A549 (cell line): ENCODE measurements around the gene TSSK6.

Source experiments
- CHD2 ChIP-seq: fragments of 150-350 bp; IDR thresholded peaks from 2 replicates; pipeline ENCODE4 v1.6.1; 2014; ENCODE audit warnings: low read length; ENCODE audit not compliant: partially characterized antibody
- ESRRA ChIP-seq: fragments of 150-350 bp; IDR thresholded peaks from 2 replicates; pipeline ENCODE4 v1.6.1; 2014; ENCODE audit warnings: mild to moderate bottlenecking, low read length, borderline replicate concordance
- FOSL2 ChIP-seq, 2 experiments: fragments of 450-650 bp in 1 of 2; fragments of >200 bp in 1 of 2; sonication (Bioruptor Twin) in 1 of 2; formaldehyde crosslinking; IDR thresholded peaks; 2 replicates each; pipeline versions ENCODE4 v1.5.0 to v1.6.1; 2016 to 2020; ENCODE audit warnings: mild to moderate bottlenecking in 1 of 2, moderate library complexity in 1 of 2
- KDM5A ChIP-seq: fragments of 200-600 bp; sonication (generic); IDR thresholded peaks from 2 replicates; pipeline ENCODE4 v1.6.1; 2016; ENCODE audit warnings: antibody characterized with exemption, mild to moderate bottlenecking
- POLR2A ChIP-seq: IDR thresholded peaks from 2 replicates; pipeline ENCODE4 v1.6.1; 2012; ENCODE audit warnings: mild to moderate bottlenecking, low read length
- RAD21 ChIP-seq, 2 experiments: fragments of >200 bp in 1 of 2; sonication (Bioruptor Twin) in 1 of 2; formaldehyde crosslinking in 1 of 2; IDR thresholded peaks in 1 of 2; conservative IDR thresholded peaks in 1 of 2; 2 replicates in 1 of 2; 3 replicates in 1 of 2; pipeline ENCODE4 v1.6.1; 2012 to 2018; ENCODE audit warnings: inconsistent platforms in 1 of 2
- TF ChIP-seq, protein P1 (sequence below): fragments of >200 bp; sonication (Bioruptor Twin); formaldehyde crosslinking; IDR thresholded peaks from 3 replicates; pipeline ENCODE4 v1.5.1; 2016
- TF ChIP-seq, protein P2 (sequence below): fragments of 150-350 bp; IDR thresholded peaks from 2 replicates; pipeline ENCODE4 v1.6.1; 2014; ENCODE audit warnings: low read depth, mild to moderate bottlenecking, low read length
- TF ChIP-seq, protein P3 (sequence below): fragments of 200-600 bp; sonication (generic); IDR thresholded peaks from 2 replicates; pipeline ENCODE4 v1.6.1; 2016; ENCODE audit warnings: antibody characterized with exemption, mild to moderate bottlenecking, moderate library complexity

- TF ChIP-seq, protein P1, sequence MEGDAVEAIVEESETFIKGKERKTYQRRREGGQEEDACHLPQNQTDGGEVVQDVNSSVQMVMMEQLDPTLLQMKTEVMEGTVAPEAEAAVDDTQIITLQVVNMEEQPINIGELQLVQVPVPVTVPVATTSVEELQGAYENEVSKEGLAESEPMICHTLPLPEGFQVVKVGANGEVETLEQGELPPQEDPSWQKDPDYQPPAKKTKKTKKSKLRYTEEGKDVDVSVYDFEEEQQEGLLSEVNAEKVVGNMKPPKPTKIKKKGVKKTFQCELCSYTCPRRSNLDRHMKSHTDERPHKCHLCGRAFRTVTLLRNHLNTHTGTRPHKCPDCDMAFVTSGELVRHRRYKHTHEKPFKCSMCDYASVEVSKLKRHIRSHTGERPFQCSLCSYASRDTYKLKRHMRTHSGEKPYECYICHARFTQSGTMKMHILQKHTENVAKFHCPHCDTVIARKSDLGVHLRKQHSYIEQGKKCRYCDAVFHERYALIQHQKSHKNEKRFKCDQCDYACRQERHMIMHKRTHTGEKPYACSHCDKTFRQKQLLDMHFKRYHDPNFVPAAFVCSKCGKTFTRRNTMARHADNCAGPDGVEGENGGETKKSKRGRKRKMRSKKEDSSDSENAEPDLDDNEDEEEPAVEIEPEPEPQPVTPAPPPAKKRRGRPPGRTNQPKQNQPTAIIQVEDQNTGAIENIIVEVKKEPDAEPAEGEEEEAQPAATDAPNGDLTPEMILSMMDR = no peak
- TF ChIP-seq, protein P2, sequence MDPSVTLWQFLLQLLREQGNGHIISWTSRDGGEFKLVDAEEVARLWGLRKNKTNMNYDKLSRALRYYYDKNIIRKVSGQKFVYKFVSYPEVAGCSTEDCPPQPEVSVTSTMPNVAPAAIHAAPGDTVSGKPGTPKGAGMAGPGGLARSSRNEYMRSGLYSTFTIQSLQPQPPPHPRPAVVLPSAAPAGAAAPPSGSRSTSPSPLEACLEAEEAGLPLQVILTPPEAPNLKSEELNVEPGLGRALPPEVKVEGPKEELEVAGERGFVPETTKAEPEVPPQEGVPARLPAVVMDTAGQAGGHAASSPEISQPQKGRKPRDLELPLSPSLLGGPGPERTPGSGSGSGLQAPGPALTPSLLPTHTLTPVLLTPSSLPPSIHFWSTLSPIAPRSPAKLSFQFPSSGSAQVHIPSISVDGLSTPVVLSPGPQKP = no peak
- TF ChIP-seq, protein P3, sequence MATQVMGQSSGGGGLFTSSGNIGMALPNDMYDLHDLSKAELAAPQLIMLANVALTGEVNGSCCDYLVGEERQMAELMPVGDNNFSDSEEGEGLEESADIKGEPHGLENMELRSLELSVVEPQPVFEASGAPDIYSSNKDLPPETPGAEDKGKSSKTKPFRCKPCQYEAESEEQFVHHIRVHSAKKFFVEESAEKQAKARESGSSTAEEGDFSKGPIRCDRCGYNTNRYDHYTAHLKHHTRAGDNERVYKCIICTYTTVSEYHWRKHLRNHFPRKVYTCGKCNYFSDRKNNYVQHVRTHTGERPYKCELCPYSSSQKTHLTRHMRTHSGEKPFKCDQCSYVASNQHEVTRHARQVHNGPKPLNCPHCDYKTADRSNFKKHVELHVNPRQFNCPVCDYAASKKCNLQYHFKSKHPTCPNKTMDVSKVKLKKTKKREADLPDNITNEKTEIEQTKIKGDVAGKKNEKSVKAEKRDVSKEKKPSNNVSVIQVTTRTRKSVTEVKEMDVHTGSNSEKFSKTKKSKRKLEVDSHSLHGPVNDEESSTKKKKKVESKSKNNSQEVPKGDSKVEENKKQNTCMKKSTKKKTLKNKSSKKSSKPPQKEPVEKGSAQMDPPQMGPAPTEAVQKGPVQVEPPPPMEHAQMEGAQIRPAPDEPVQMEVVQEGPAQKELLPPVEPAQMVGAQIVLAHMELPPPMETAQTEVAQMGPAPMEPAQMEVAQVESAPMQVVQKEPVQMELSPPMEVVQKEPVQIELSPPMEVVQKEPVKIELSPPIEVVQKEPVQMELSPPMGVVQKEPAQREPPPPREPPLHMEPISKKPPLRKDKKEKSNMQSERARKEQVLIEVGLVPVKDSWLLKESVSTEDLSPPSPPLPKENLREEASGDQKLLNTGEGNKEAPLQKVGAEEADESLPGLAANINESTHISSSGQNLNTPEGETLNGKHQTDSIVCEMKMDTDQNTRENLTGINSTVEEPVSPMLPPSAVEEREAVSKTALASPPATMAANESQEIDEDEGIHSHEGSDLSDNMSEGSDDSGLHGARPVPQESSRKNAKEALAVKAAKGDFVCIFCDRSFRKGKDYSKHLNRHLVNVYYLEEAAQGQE = no peak
- no peak for TF ChIP-seq RAD21 (conservative IDR thresholded peaks at IDR 0.05 in 1 of 2, IDR thresholded peaks at IDR 0.05 in 1 of 2)
- TF ChIP-seq CHD2 = no peak
- TF ChIP-seq POLR2A = no peak
- no peak for TF ChIP-seq KDM5A
- TF ChIP-seq ESRRA = no peak
- no peak for TF ChIP-seq FOSL2 (IDR thresholded peaks at IDR 0.05)
- no peak for TF ChIP-seq FOSL2 (CRISPR knock-in tag; IDR thresholded peaks at IDR 0.05)
Measured at GRCh38 chr19:19543101-19543500, 27.8 kb upstream of the TSSK6 start.
